Right lobe of liver (tissue), 6 donors: ENCODE results near the gene CCDC141. TPM values are rescaled to one million over a fixed set of nuclear protein-coding genes. Genes with fewer than 3 reads are reported as not detected.
A peak's percentile ranks its signal among the peaks of the same experiment; 100 is the strongest.

ENCODE experiments used
- ATAC-seq, 4 donors: fragments of 200-7000 bp; cut with Tn5 transposase; one replicate each; pipeline ENCODE4 v1.9.1; 2020; ENCODE audit warnings: mild to moderate bottlenecking in 4 of 4, moderate library complexity in 4 of 4
- DNase-seq, 3 donors: peaks; one replicate each; pipeline ENCODE4 v3.0.0-alpha.2; 2020
- H3K27ac ChIP-seq, 3 donors: fragments of 200-600 bp; one replicate each; pipeline ENCODE4 v1.8.0; 2022
- H3K27me3 ChIP-seq, 2 donors: fragments of 200-600 bp; one replicate each; pipeline ENCODE4 v1.8.0; 2022
- H3K36me3 ChIP-seq, 4 donors: fragments of 200-600 bp; sonication (generic) in 1 of 4; one replicate each; pipeline versions ENCODE4 v1.5.1 to v1.8.0; 2017 to 2022; ENCODE audit warnings: control low read depth in 1 of 4
- H3K4me1 ChIP-seq, 4 donors: fragments of 200-600 bp; sonication (generic) in 1 of 4; one replicate each; pipeline versions ENCODE4 v1.5.1 to v1.8.0; 2017 to 2022; ENCODE audit warnings: control low read depth in 1 of 4
- H3K4me3 ChIP-seq, 3 donors: fragments of 200-600 bp; one replicate each; pipeline ENCODE4 v1.8.0; 2022
- H3K9me3 ChIP-seq, 4 donors: fragments of 200-600 bp; sonication (generic) in 1 of 4; one replicate each; pipeline versions ENCODE4 v1.5.1 to v1.8.0; 2017 to 2022; ENCODE audit warnings: control low read depth in 1 of 4
- CTCF ChIP-seq, 4 donors: fragments of 200-600 bp in 3 of 4; fragments of 450-650 bp in 1 of 4; IDR thresholded peaks; one replicate each; pipeline versions ENCODE4 v1.5.1 to v1.8.0; 2016 to 2022; ENCODE audit warnings: antibody characterized with exemption in 4 of 4, mild to moderate bottlenecking in 2 of 4
- POLR2A ChIP-seq: fragments of 450-650 bp; IDR thresholded peaks from one replicate; pipeline ENCODE4 v1.6.1; 2017; ENCODE audit warnings: antibody characterized with exemption, mild to moderate bottlenecking
- WGBS: methylation state at CpG from one replicate; pipeline ENCODE4 v1.1.6; 2018; ENCODE audit warnings: low coverage, low lambda C conversion rate; ENCODE audit not compliant: insufficient coverage; ENCODE audit errors: missing lambda C conversion rate; 5-methylcytosine and 5-hydroxymethylcytosine counted together
- intact Hi-C, 2 donors: fragments of 100-400 bp; cut with DNase I; formaldehyde crosslinking; loops; one replicate each; pipeline versions ENCODE4 v1.11.2 to v1.14.1; 2022
- total RNA-seq, 6 experiments: library from RNA; depleted of rRNA in 2 of 6; stranded (reverse); fragments of >200 nt in 2 of 6; fragmentation: NEBNext Ultra II Directional in 3 of 6; extraction: Animal tissue kit (Norgen Biotek cat#: 25700) in 3 of 6; gene quantifications; one replicate each; pipeline versions ENCODE4 v1.1.0 to v1.2.4, GENCODE V29; 2016 to 2023
- donor health status: DM: no; HTN: yes; CAD: no.
- donor health status: DM: no; HTN: no; CAD: no.
- donor health status: DM: no; HTN: no; CAD: no.
- donor health status: DM: no; HTN: yes; CAD: no.
- donor health status: DM: no; HTN: yes; CAD: no.

CCDC141 gene
- total RNA-seq, 6 experiments from 2014 or later: 0.20 to 0.98 (median 0.58) TPM

GRCh38 chr2:178865999-178866398 lies 183.9 kb downstream of the CCDC141 start:
- H3K4me1 ChIP-seq: no peaks in the 10 kb centered on the region
- no peaks in the 10 kb centered on the region for H3K27me3 ChIP-seq
- H3K27ac ChIP-seq: no peak overlapping the region
- intact Hi-C loops: no loop called here
- no peak for TF ChIP-seq CTCF (IDR thresholded peaks at IDR 0.05)
- H3K9me3 ChIP-seq: no peaks in the 10 kb centered on the region
- H3K4me3 ChIP-seq: no peak overlapping the region
- DNase-seq (no peak), ATAC-seq (no peak)
- WGBS: 88% methylated on average over 2 of the region's 2 CpGs
- H3K36me3 ChIP-seq: no peaks in the 10 kb centered on the region

GRCh38 chr2:178865146-178865936 lies 184.6 kb downstream of the CCDC141 start:
- ATAC-seq: peak in 1 of 4 donors; percentile 19
- no peaks in the 10 kb centered on the region for H3K27me3 ChIP-seq
- no peak overlapping the region for H3K4me3 ChIP-seq
- no peak for DNase-seq
- no peaks in the 10 kb centered on the region for H3K36me3 ChIP-seq
- intact Hi-C loops: no loop called here
- no peaks in the 10 kb centered on the region for H3K4me1 ChIP-seq
- H3K9me3 ChIP-seq: no peaks in the 10 kb centered on the region
- no peak for TF ChIP-seq CTCF (IDR thresholded peaks at IDR 0.05)
- no peak for TF ChIP-seq POLR2A
- WGBS: 48% methylated on average over 7 of the region's 7 CpGs
- H3K27ac ChIP-seq: no peak overlapping the region

GRCh38 chr2:178863856-178864620 lies 185.9 kb downstream of the CCDC141 start:
- Histone ChIP-seq H3K4me3 (no peak overlapping the region), H3K36me3 (no peaks in the 10 kb centered on the region), H3K27ac (peak overlapping the region in 1 of 3 donors; percentile 12), H3K4me1 (no peaks in the 10 kb centered on the region), H3K9me3 (no peaks in the 10 kb centered on the region), H3K27me3 (no peaks in the 10 kb centered on the region)
- peak; percentile 60 to 82 (median 72) for ATAC-seq
- intact Hi-C loops: no loop called here
- no peak for DNase-seq
- 38% methylated on average over 15 of the region's 17 CpGs for WGBS
- no peak for TF ChIP-seq CTCF (IDR thresholded peaks at IDR 0.05)
- TF ChIP-seq POLR2A: no peak

GRCh38 chr2:178863130-178863855 lies 186.6 kb downstream of the CCDC141 start:
- no peaks in the 10 kb centered on the region for H3K4me1 ChIP-seq
- TF ChIP-seq CTCF (IDR thresholded peaks at IDR 0.05): no peak
- no peak for TF ChIP-seq POLR2A
- ATAC-seq (peak in 2 of 4 donors; percentile 19 to 27), DNase-seq (no peak)
- no peaks in the 10 kb centered on the region for H3K9me3 ChIP-seq
- H3K4me3 ChIP-seq: no peak overlapping the region
- 53% methylated on average over 5 of the region's 5 CpGs for WGBS
- no peaks in the 10 kb centered on the region for H3K36me3 ChIP-seq
- no peak overlapping the region for H3K27ac ChIP-seq
- H3K27me3 ChIP-seq: no peaks in the 10 kb centered on the region
- intact Hi-C loops: no loop called here
